NCI-H82 (cell line): ENCODE data around the gene TRIM54.
"Not testable (repeated sequence)": the region's sequence is repeated elsewhere in the genome, so short reads cannot be mapped to it uniquely, and the experiment has no call there.

ENCODE experiments used
- DNase-seq: peaks from one replicate; lab custom pipeline; 2025; lab: John Stamatoyannopoulos, UW

Gene TRIM54

GRCh38 chr2:27313882-27314645, 31.8 kb downstream of the TRIM54 start:
- DNase-seq = no peak

- DNase-seq = no peak
These were observed 32.5 kb downstream of the TRIM54 start for GRCh38 chr2:27314709-27315108.

GRCh38 chr2:27315122-27315521, 32.9 kb downstream of the TRIM54 start:
- no peak for DNase-seq

- DNase-seq = peak; percentile 29
These were observed 34.6 kb downstream of the TRIM54 start for GRCh38 chr2:27316655-27317412.

GRCh38 chr2:27319839-27320238, 37.6 kb downstream of the TRIM54 start:
- DNase-seq = not testable (repeated sequence)

- DNase-seq = peak; percentile 72
These were observed 38.8 kb downstream of the TRIM54 start for GRCh38 chr2:27320958-27321543.

GRCh38 chr2:27322301-27322765, 40.1 kb downstream of the TRIM54 start:
- peak; percentile 55 for DNase-seq

- peak; percentile 97 for DNase-seq
These were observed 40.8 kb downstream of the TRIM54 start, which contains the start of gene MPV17 for GRCh38 chr2:27322766-27323595. Gene MPV17 (minus strand): TSS chr2:27323097. CDS start chr2:27322517, 580 bp downstream.

GRCh38 chr2:27323596-27324285, 41.5 kb downstream of the TRIM54 start:
- DNase-seq = peak; percentile 41

- no peak for DNase-seq
These were observed 42.5 kb downstream of the TRIM54 start for GRCh38 chr2:27324720-27325119.

- DNase-seq = no peak
These were observed 53.1 kb downstream of the TRIM54 start for GRCh38 chr2:27335311-27335710.

- no peak for DNase-seq
These were observed 53.9 kb downstream of the TRIM54 start for GRCh38 chr2:27336173-27336572.

GRCh38 chr2:27347641-27348040, 65.4 kb downstream of the TRIM54 start:
- peak; percentile 71 for DNase-seq

GRCh38 chr2:27350106-27350693, 68.0 kb downstream of the TRIM54 start:
- no peak for DNase-seq

- DNase-seq = no peak
These were observed 69.8 kb downstream of the TRIM54 start for GRCh38 chr2:27351802-27352598.

GRCh38 chr2:27353386-27353761, 71.1 kb downstream of the TRIM54 start:
- not testable (repeated sequence) for DNase-seq

- peak; percentile 51 for DNase-seq
These were observed 71.8 kb downstream of the TRIM54 start for GRCh38 chr2:27353762-27354596.

GRCh38 chr2:27354597-27354927, 72.3 kb downstream of the TRIM54 start:
- DNase-seq = no peak

GRCh38 chr2:27356056-27356381, 73.8 kb downstream of the TRIM54 start:
- DNase-seq = peak; percentile 86
